Muscle of arm (tissue), 12 donors: Measurements from ENCODE around the gene RABGGTA. TPM values are rescaled to one million over a fixed set of nuclear protein-coding genes. Genes with fewer than 3 reads are reported as not detected.

Source experiments
- DNase-seq: peaks from one replicate; pipeline ENCODE4 v3.0.0-alpha.2; 2013
- polyA plus RNA-seq, 12 donors: library from polyadenylated mRNA; unstranded; fragments of 120-200 nt; gene quantifications; one replicate each; pipeline ENCODE4 v1.2.1, GENCODE V29; 2013; ENCODE audit not compliant: insufficient read length in 12 of 12

Gene RABGGTA
- polyA plus RNA-seq, 12 donors: 9.9 to 25.5 (median 13.5) TPM; not detected in 2

GRCh38 chr14:24261969-24262327 is 9.4 kb downstream of the RABGGTA start:
- DNase-seq: no peak

- no peak for DNase-seq
Observed at GRCh38 chr14:24261256-24261968, 10.0 kb downstream of the RABGGTA start.

GRCh38 chr14:24260780-24261157 is 10.6 kb downstream of the RABGGTA start:
- DNase-seq: no peak

GRCh38 chr14:24260026-24260779 is 11.2 kb downstream of the RABGGTA start:
- no peak for DNase-seq

- DNase-seq: no peak
Observed at GRCh38 chr14:24259282-24260025, 11.9 kb downstream of the RABGGTA start.

GRCh38 chr14:24258548-24259265 is 12.7 kb downstream of the RABGGTA start:
- no peak for DNase-seq

GRCh38 chr14:24258119-24258518 is 13.3 kb downstream of the RABGGTA start:
- no peak for DNase-seq

GRCh38 chr14:24256960-24257359 is 14.4 kb downstream of the RABGGTA start:
- no peak for DNase-seq

GRCh38 chr14:24255931-24256711 is 15.3 kb downstream of the RABGGTA start:
- no peak for DNase-seq

- no peak for DNase-seq
Observed at GRCh38 chr14:24255438-24255837, 16.0 kb downstream of the RABGGTA start.

GRCh38 chr14:24254630-24255392 is 16.6 kb downstream of the RABGGTA start:
- no peak for DNase-seq

- DNase-seq: no peak
Observed at GRCh38 chr14:24253936-24254335, 17.5 kb downstream of the RABGGTA start.

- DNase-seq: no peak
Observed at GRCh38 chr14:24252289-24253124, 18.9 kb downstream of the RABGGTA start.

GRCh38 chr14:24251880-24252288 is 19.5 kb downstream of the RABGGTA start:
- DNase-seq: no peak

- DNase-seq: no peak
Observed at GRCh38 chr14:24250354-24250753, 21.0 kb downstream of the RABGGTA start.

- no peak for DNase-seq
Observed at GRCh38 chr14:24249230-24250021, 22.0 kb downstream of the RABGGTA start.

- no peak for DNase-seq
Observed at GRCh38 chr14:24247422-24247821, 24.0 kb downstream of the RABGGTA start.

- DNase-seq: no peak
Observed at GRCh38 chr14:24246765-24247212, 24.6 kb downstream of the RABGGTA start.
